Fibroblast of lung (primary cell): ENCODE data around the gene CTDSPL. TPM values are rescaled to one million over a fixed set of nuclear protein-coding genes. Genes with fewer than 3 reads are reported as not detected.
A peak's percentile ranks its signal among the peaks of the same experiment; 100 is the strongest.

Experiments
- DNase-seq, 2 donors: peaks; one replicate each; pipeline versions ENCODE4 v3.0.0 to v3.0.0-alpha.2; 2010; ENCODE audit warnings: low read depth in 2 of 2
- H2AFZ ChIP-seq: 2 replicates; pipeline ENCODE4 v1.5.1; 2012; ENCODE audit warnings: low read length, control low read depth, inconsistent platforms
- H3K27ac ChIP-seq: 2 replicates; pipeline ENCODE4 v1.5.1; 2011; ENCODE audit warnings: low read length, control low read depth; ENCODE audit not compliant: insufficient read depth
- H3K27me3 ChIP-seq: 2 replicates; pipeline ENCODE4 v1.5.1; 2011; ENCODE audit warnings: mild to moderate bottlenecking, low read length; ENCODE audit not compliant: control insufficient read depth, insufficient read depth
- H3K36me3 ChIP-seq: 2 replicates; pipeline ENCODE4 v1.5.1; 2011; ENCODE audit warnings: low read length; ENCODE audit not compliant: control insufficient read depth, insufficient read depth
- H3K4me1 ChIP-seq: 2 replicates; pipeline ENCODE4 v1.5.1; 2011; ENCODE audit warnings: low read length; ENCODE audit not compliant: control insufficient read depth, insufficient read depth; ENCODE audit errors: extremely low read depth
- H3K4me2 ChIP-seq: 2 replicates; pipeline ENCODE4 v1.5.1; 2011; ENCODE audit warnings: low read length, control low read depth; ENCODE audit not compliant: insufficient read depth; ENCODE audit errors: extremely low read depth
- H3K4me3 ChIP-seq, 4 experiments: fragments of 200-600 bp in 1 of 4; sonication (generic) in 1 of 4; replicated peaks in 1 of 4; 2 replicates each; pipeline ENCODE4 v1.5.1; 2011 to 2016; ENCODE audit warnings: low read length in 4 of 4, low read depth in 3 of 4, mild to moderate bottlenecking in 3 of 4, control low read depth in 2 of 4, inconsistent platforms in 1 of 4, mixed read lengths in 1 of 4; ENCODE audit not compliant: insufficient read depth in 1 of 4; ENCODE audit errors: control extremely low read depth in 1 of 4
- H3K79me2 ChIP-seq: 2 replicates; pipeline ENCODE4 v1.5.1; 2012; ENCODE audit warnings: mild to moderate bottlenecking, low read length, inconsistent platforms; ENCODE audit not compliant: control insufficient read depth, insufficient read depth
- H3K9ac ChIP-seq: 2 replicates; pipeline ENCODE4 v1.5.1; 2011; ENCODE audit warnings: mild to moderate bottlenecking, low read length, control low read depth; ENCODE audit not compliant: insufficient read depth
- H3K9me3 ChIP-seq: 2 replicates; pipeline ENCODE4 v1.5.1; 2012; ENCODE audit warnings: low read depth, low read length; ENCODE audit not compliant: control insufficient read depth, insufficient read depth
- H4K20me1 ChIP-seq: 2 replicates; pipeline ENCODE4 v1.5.1; 2011; ENCODE audit warnings: low read length; ENCODE audit not compliant: control insufficient read depth, insufficient read depth; ENCODE audit errors: extremely low read depth
- EZH2 ChIP-seq: IDR thresholded peaks from 2 replicates; pipeline ENCODE4 v1.5.1; 2012; ENCODE audit warnings: low read length, control low read depth, mild to moderate bottlenecking; ENCODE audit errors: missing control alignments
- polyA plus RNA-seq, 2 donors: library from polyadenylated mRNA; depleted of rRNA in 1 of 2; stranded (reverse) in 1 of 2; unstranded in 1 of 2; fragments of >200 nt; gene quantifications; 2 replicates each; pipeline ENCODE4 v1.2.1, GENCODE V29; 2011 to 2012; ENCODE audit warnings: missing spikeins in 1 of 2
- total RNA-seq: library from RNA; depleted of rRNA; stranded (reverse); fragments of >200 nt; gene quantifications from 2 replicates; pipeline ENCODE4 v1.2.1, GENCODE V29; 2014
- TF ChIP-seq, protein P1 (sequence below), 2 donors: IDR thresholded peaks in 1 of 2; conservative IDR thresholded peaks in 1 of 2; 1 replicate in 1 of 2; 2 replicates in 1 of 2; pipeline ENCODE4 v1.5.1; 2011 to 2012; ENCODE audit warnings: low read length in 2 of 2, control low read depth in 1 of 2, inconsistent platforms in 1 of 2, low read depth in 1 of 2, mild to moderate bottlenecking in 1 of 2

CTDSPL gene
- total and polyA plus RNA-seq, 2 donors (not counting 1 experiment from before 2014, with no cell fraction given), result 34.0 to 51.5 TPM

- Histone ChIP-seq H2AFZ (no peak overlapping the region), H3K9me3 (no peaks in the 10 kb centered on the region), H3K79me2 (no peaks in the 10 kb centered on the region), H3K27ac (no peak overlapping the region), H3K9ac (no peak overlapping the region), H3K4me2 (no peak overlapping the region), H3K36me3 (peaks cover 16% of the 10 kb centered on the region), H4K20me1 (no peaks in the 10 kb centered on the region), H3K4me1 (no peaks in the 10 kb centered on the region), H3K4me3 (no peak overlapping the region), H3K27me3 (no peaks in the 10 kb centered on the region)
- DNase-seq, result no peak
- TF ChIP-seq EZH2, result no peak
- TF ChIP-seq, protein P1, sequence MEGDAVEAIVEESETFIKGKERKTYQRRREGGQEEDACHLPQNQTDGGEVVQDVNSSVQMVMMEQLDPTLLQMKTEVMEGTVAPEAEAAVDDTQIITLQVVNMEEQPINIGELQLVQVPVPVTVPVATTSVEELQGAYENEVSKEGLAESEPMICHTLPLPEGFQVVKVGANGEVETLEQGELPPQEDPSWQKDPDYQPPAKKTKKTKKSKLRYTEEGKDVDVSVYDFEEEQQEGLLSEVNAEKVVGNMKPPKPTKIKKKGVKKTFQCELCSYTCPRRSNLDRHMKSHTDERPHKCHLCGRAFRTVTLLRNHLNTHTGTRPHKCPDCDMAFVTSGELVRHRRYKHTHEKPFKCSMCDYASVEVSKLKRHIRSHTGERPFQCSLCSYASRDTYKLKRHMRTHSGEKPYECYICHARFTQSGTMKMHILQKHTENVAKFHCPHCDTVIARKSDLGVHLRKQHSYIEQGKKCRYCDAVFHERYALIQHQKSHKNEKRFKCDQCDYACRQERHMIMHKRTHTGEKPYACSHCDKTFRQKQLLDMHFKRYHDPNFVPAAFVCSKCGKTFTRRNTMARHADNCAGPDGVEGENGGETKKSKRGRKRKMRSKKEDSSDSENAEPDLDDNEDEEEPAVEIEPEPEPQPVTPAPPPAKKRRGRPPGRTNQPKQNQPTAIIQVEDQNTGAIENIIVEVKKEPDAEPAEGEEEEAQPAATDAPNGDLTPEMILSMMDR (conservative IDR thresholded peaks at IDR 0.05 in 1 of 2, IDR thresholded peaks at IDR 0.05 in 1 of 2; ENCODE audit: low read depth in 1 of 2, low read length in 2 of 2), result no peak
Measured at GRCh38 chr3:37973246-37974054, 111.8 kb downstream of the CTDSPL start.

DNA sequence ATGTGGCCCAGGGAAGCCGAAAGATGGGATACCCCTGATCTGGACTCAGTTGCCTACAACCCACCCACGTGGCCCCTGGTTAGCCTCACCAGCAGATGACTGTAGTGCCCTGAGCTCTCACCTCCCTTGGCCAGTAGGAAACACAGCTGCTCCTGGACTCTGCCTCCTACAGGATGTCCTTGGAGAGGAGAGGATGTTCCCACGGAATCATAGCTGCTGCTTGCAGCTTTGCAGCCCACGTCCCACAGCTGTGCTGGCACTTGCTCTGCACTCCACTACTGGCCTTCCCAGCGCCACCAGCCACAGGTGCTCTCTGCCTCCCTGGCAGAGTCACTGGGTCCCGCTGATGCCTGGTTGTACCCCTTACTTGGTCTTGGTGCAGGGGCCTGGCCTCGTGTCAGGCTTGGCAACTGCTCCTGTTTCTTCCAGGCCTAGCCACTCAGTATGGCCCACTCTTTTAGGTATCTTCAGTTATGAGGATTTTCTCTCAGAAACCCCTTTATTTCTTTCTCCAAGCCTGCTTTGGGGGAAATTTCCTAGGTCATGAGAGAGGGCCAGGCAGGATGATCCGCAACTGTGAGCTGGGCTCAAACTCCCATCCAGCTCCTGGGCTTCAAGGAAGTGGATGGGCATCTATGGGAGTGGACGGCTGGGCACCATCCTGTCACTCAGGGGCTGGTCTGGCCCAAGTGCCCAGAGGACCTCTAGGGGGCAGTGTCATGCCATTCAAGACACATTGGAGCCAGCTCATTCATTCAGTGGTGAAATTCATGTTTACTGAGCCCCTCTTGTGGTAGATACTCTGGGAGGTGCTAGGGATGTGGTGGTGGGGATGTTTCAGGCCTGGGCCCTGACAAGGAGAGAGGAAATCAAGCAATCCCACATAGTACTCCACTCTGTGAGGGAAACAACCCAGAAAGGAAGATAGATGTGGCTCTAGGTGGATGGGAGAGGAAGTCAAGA lies 112.7 kb downstream of the CTDSPL start:
- Histone ChIP-seq H3K36me3 (peaks cover 16% of the 10 kb centered on the region), H3K4me1 (no peaks in the 10 kb centered on the region), H3K27me3 (no peaks in the 10 kb centered on the region), H4K20me1 (no peaks in the 10 kb centered on the region), H3K79me2 (no peaks in the 10 kb centered on the region), H3K4me2 (no peak overlapping the region), H3K4me3 (no peak overlapping the region), H2AFZ (no peak overlapping the region), H3K9ac (no peak overlapping the region), H3K27ac (no peak overlapping the region), H3K9me3 (no peaks in the 10 kb centered on the region)
- DNase-seq, result peak; percentile 36 to 72
- TF ChIP-seq, protein P1 (conservative IDR thresholded peaks at IDR 0.05 in 1 of 2, IDR thresholded peaks at IDR 0.05 in 1 of 2; ENCODE audit: low read depth in 1 of 2, low read length in 2 of 2), result peak; percentile 49 to 85
- TF ChIP-seq EZH2, result no peak
